IMR-90 (cell line): ENCODE data around the gene MTUS2. TPM values are rescaled to one million over a fixed set of nuclear protein-coding genes. Genes with fewer than 3 reads are reported as not detected.

Experiments
- ATAC-seq: fragments of 200-7000 bp; cut with Tn5 transposase; 2 replicates; pipeline ENCODE4 v1.9.1; 2020; ENCODE audit warnings: low read depth, mild to moderate bottlenecking, moderate library complexity
- BruUV-seq: library from RNA; stranded (reverse); fragments of 400-500 nt; replicated peaks from 2 replicates; lab custom pipeline; 2021; lab: Mats Ljungman, UMichigan
- CTCF ChIA-PET: fragments of 300-600 bp; formaldehyde crosslinking; extraction: SDS; loops from one replicate; lab custom pipeline; 2021; ENCODE audit warnings: antibody characterized with exemption; lab: Yijun Ruan, JAX
- POLR2A ChIA-PET: fragments of 300-600 bp; sonication (Branson Sonifier 250); formaldehyde crosslinking; loops from one replicate; lab custom pipeline; 2022; ENCODE audit warnings: antibody characterized with exemption; ENCODE audit not compliant: unreplicated experiment; lab: Charles Lee
- DNase-seq: peaks from one replicate; pipeline ENCODE4 v3.0.0; 2013
- H2AFZ ChIP-seq: replicated peaks from 2 replicates; pipeline ENCODE3; 2013; ENCODE audit warnings: low read length, mild to moderate bottlenecking; ENCODE audit not compliant: poor library complexity
- H2AK5ac ChIP-seq: 2 replicates; pipeline ENCODE4 v1.6.1; 2013; ENCODE audit warnings: low read depth, low read length, inconsistent platforms
- H2AK9ac ChIP-seq: replicated peaks from 2 replicates; pipeline ENCODE3; 2013; ENCODE audit warnings: mild to moderate bottlenecking, low read depth, low read length, moderate library complexity; ENCODE audit not compliant: poor library complexity
- H2BK120ac ChIP-seq: 2 replicates; pipeline ENCODE4 v1.6.1; 2013; ENCODE audit warnings: low read depth, low read length, inconsistent platforms
- H2BK15ac ChIP-seq: 3 replicates; pipeline ENCODE4 v1.6.1; 2013; ENCODE audit warnings: low read depth, low read length, inconsistent platforms
- H2BK20ac ChIP-seq: 2 replicates; pipeline ENCODE4 v1.6.1; 2013; ENCODE audit warnings: low read depth, mild to moderate bottlenecking, inconsistent platforms, low read length, moderate library complexity
- H2BK5ac ChIP-seq: 2 replicates; pipeline ENCODE4 v1.6.1; 2013; ENCODE audit warnings: mild to moderate bottlenecking, low read depth, low read length, inconsistent platforms; ENCODE audit not compliant: poor library complexity, severe bottlenecking
- H3K14ac ChIP-seq: replicated peaks from 2 replicates; pipeline ENCODE4 v1.6.1; 2013; ENCODE audit warnings: low read depth, low read length, inconsistent platforms
- H3K18ac ChIP-seq: 2 replicates; pipeline ENCODE4 v1.6.1; 2013; ENCODE audit warnings: low read depth, low read length, control low read depth
- H3K23ac ChIP-seq: 2 replicates; pipeline ENCODE4 v1.6.1; 2013; ENCODE audit warnings: low read depth, low read length, inconsistent platforms
- H3K27ac ChIP-seq: 2 replicates; pipeline ENCODE4 v1.5.1; 2013; ENCODE audit warnings: mild to moderate bottlenecking, control low read depth, low read length; ENCODE audit not compliant: insufficient read depth
- H3K27me3 ChIP-seq: 2 replicates; pipeline ENCODE4 v1.6.1; 2013; ENCODE audit warnings: low read length; ENCODE audit not compliant: control insufficient read depth, insufficient read depth
- H3K36me3 ChIP-seq: 2 replicates; pipeline ENCODE4 v1.6.1; 2013; ENCODE audit warnings: low read length, mixed read lengths; ENCODE audit not compliant: control insufficient read depth, insufficient read depth
- H3K4ac ChIP-seq: 2 replicates; pipeline ENCODE4 v1.6.1; 2013; ENCODE audit warnings: low read depth, low read length, inconsistent platforms
- H3K4me1 ChIP-seq: 2 replicates; pipeline ENCODE4 v1.6.1; 2013; ENCODE audit warnings: low read length, mixed read lengths; ENCODE audit not compliant: control insufficient read depth, insufficient read depth
- H3K4me2 ChIP-seq: 2 replicates; pipeline ENCODE4 v1.6.1; 2013; ENCODE audit warnings: low read depth, mild to moderate bottlenecking, control low read depth, low read length, moderate library complexity
- H3K4me3 ChIP-seq: 2 replicates; pipeline ENCODE4 v1.5.1; 2013; ENCODE audit warnings: low read depth, mild to moderate bottlenecking, control low read depth, low read length, moderate library complexity; ENCODE audit not compliant: insufficient read depth
- H3K56ac ChIP-seq: 2 replicates; pipeline ENCODE4 v1.6.1; 2013; ENCODE audit warnings: low read length, inconsistent platforms; ENCODE audit not compliant: insufficient read depth; ENCODE audit errors: extremely low read depth
- H3K79me1 ChIP-seq, 2 experiments: 2 replicates each; pipeline ENCODE4 v1.6.1; 2013; ENCODE audit warnings: low read length in 2 of 2, inconsistent platforms in 1 of 2, low read depth in 1 of 2
- H3K9ac ChIP-seq: 2 replicates; pipeline ENCODE4 v1.6.1; 2013; ENCODE audit warnings: low read depth, low read length, control low read depth
- H3K9me1 ChIP-seq: 2 replicates; pipeline ENCODE4 v1.6.1; 2013; ENCODE audit warnings: low read length, inconsistent platforms; ENCODE audit not compliant: insufficient read depth
- H3K9me3 ChIP-seq: 2 replicates; pipeline ENCODE4 v1.6.1; 2013; ENCODE audit warnings: low read length; ENCODE audit not compliant: control insufficient read depth, insufficient read depth
- H4K20me1 ChIP-seq: 2 replicates; pipeline ENCODE4 v1.6.1; 2013; ENCODE audit warnings: low read length, inconsistent platforms; ENCODE audit not compliant: insufficient read depth
- H4K5ac ChIP-seq: 2 replicates; pipeline ENCODE4 v1.6.1; 2013; ENCODE audit warnings: mild to moderate bottlenecking, low read depth, low read length, control low read depth
- H4K8ac ChIP-seq, 2 experiments: 2 replicates each; pipeline ENCODE4 v1.6.1; 2013; ENCODE audit warnings: low read depth in 2 of 2, low read length in 2 of 2, control low read depth in 1 of 2, inconsistent platforms in 1 of 2
- H4K91ac ChIP-seq: 2 replicates; pipeline ENCODE4 v1.6.1; 2013; ENCODE audit warnings: low read depth, low read length, inconsistent platforms; ENCODE audit not compliant: insufficient read depth
- NFE2L2 ChIP-seq: fragments of 150-350 bp; IDR thresholded peaks from 2 replicates; pipeline ENCODE4 v1.6.1; 2016; ENCODE audit warnings: low read depth, mild to moderate bottlenecking, low read length
- POLR2A ChIP-seq: IDR thresholded peaks from 2 replicates; pipeline ENCODE4 v1.6.1; 2012; ENCODE audit warnings: mild to moderate bottlenecking, low read depth, low read length
- WGBS, 2 experiments: methylation state at CpG; one replicate each; pipeline versions ENCODE4 v1.1.5 to v1.1.7; 2013; ENCODE audit warnings: missing lambda C conversion rate in 2 of 2; ENCODE audit not compliant: insufficient read length in 1 of 2; ENCODE audit errors: extremely low coverage in 2 of 2; 5-methylcytosine and 5-hydroxymethylcytosine counted together
- dilution Hi-C: fragments of 300-500 bp; cut with HindIII; formaldehyde crosslinking; loops from one replicate; pipeline ENCODE4 v1.14.3; 2018; ENCODE audit warnings: low sequenced_read_pairs; ENCODE audit not compliant: unreplicated experiment
- in situ Hi-C: fragments of 300-500 bp; cut with MboI; formaldehyde crosslinking; loops from 3 replicates; pipeline ENCODE4 v1.14.3; 2019; ENCODE audit warnings: low sequenced_read_pairs, inconsistent platforms, mixed read lengths
- intact Hi-C: fragments of 100-400 bp; cut with micrococcal nuclease; formaldehyde crosslinking; loops from 2 replicates; pipeline ENCODE4 v1.10.0; 2022
- microRNA-seq, 2 experiments: library from miRNA; stranded (forward) in 1 of 2; unstranded in 1 of 2; fragments of 10-50 nt in 1 of 2; fragments of <30 nt in 1 of 2; gene quantifications in 1 of 2; microRNA quantifications in 1 of 2; one replicate each; pipeline versions ENCODE3 to v1.1.0; 2013 to 2020; ENCODE audit not compliant: insufficient read depth in 1 of 2, insufficient read length in 1 of 2, unreplicated experiment in 1 of 2
- polyA plus RNA-seq, 3 experiments: library from polyadenylated mRNA; depleted of rRNA; stranded (reverse); fragments of >200 nt; gene quantifications; 2 replicates each; pipeline ENCODE4 v1.2.3, GENCODE V29; 2012; ENCODE audit warnings: low replicate concordance in 1 of 3
- small RNA-seq, 5 experiments: library from RNA; depleted of rRNA; stranded (forward); fragments of <200 nt; gene quantifications; one replicate each; pipeline ENCODE3, GENCODE V24; 2012
- total RNA-seq: library from RNA; depleted of rRNA; stranded (reverse); fragments of >200 nt; gene quantifications from 2 replicates; pipeline ENCODE4 v1.2.3, GENCODE V29; 2012; rRNA removed

The MTUS2 gene
- total and polyA plus RNA-seq, 2 of the 4 experiments (the other 2 are of a cell fraction): under 0.01 to 0.02 TPM

- Histone ChIP-seq H3K4me2 (no peak overlapping the region), H4K91ac (no peak overlapping the region), H2BK5ac (no peak overlapping the region), H3K36me3 (peaks cover 32% of the 10 kb centered on the region), H3K4ac (no peak overlapping the region), H3K9ac (no peak overlapping the region), H4K20me1 (peaks cover 62% of the 10 kb centered on the region), H3K56ac (no peak overlapping the region), H3K79me1 (peaks cover 39 to 94% of the 10 kb centered on the region in 2 experiments), H3K4me1 (no peaks in the 10 kb centered on the region), H3K9me3 (no peaks in the 10 kb centered on the region), H2BK120ac (no peak overlapping the region), H3K14ac (no peak overlapping the region), H3K9me1 (peaks cover 29% of the 10 kb centered on the region), H2BK15ac (no peak overlapping the region), H4K5ac (no peak overlapping the region), H2AK5ac (no peak overlapping the region), H3K18ac (no peak overlapping the region), H2BK20ac (no peak overlapping the region), H2AK9ac (no peak overlapping the region), H3K23ac (no peak overlapping the region), H3K27ac (no peak overlapping the region), H3K4me3 (no peak overlapping the region), H4K8ac (no peak overlapping the region), H3K27me3 (no peaks in the 10 kb centered on the region), H2AFZ (no peak overlapping the region)
- ATAC-seq (no peak), DNase-seq (no peak)
- dilution Hi-C loops (no loop called here), intact Hi-C loops (no loop called here), in situ Hi-C loops (no loop called here)
- 85% methylated on average over 3 of the region's 6 CpGs; no CpG with 5 or more reads in 1 of the 2 experiments for WGBS, 2 experiments
- ChIA-PET POLR2A (no interaction called here), CTCF (interaction anchor here (1.0 kb wide), 1 partner anchor 12 kb away, joined by 3 read pairs; no protein-coding TSS in a partner anchor)
- no TSS peak for BruUV-seq
- no peak for TF ChIP-seq NFE2L2
- TF ChIP-seq POLR2A: no peak
These were observed 731.1 kb downstream of the MTUS2 start for GRCh38 chr13:29551214-29551613.

Small RNA genes within 50 kb of the gene (microRNA-seq; reads per million reads assigned to microRNA genes)
- gene AL359741.1 (ENCODE audit: insufficient read depth, insufficient read length): not detected

Small RNA genes within 50 kb of the gene (small RNA-seq; reads per million reads assigned to genes)
- gene AL359741.1: 0 reads per million in 5 experiments

Other genes with a start within 250 kb of the MTUS2 start
- 60.2 and 117 TPM in 2 replicates for gene POMP, start 161.2 kb upstream of the MTUS2 start, total RNA-seq
- 54.0 and 68.4 TPM in 2 replicates for gene POMP, start 161.2 kb upstream of the MTUS2 start, polyA plus RNA-seq (2012; rRNA removed)
- gene SLC46A3, start 101.4 kb upstream of the MTUS2 start, total RNA-seq: 0.54 and 0.83 TPM in 2 replicates
- gene SLC46A3, start 101.4 kb upstream of the MTUS2 start, polyA plus RNA-seq (2012; rRNA removed): 0.86 and 0.89 TPM in 2 replicates